Keratinocyte (primary cell): ENCODE results near the gene FBN2.

Source experiments
- CTCF ChIP-seq, 3 experiments: IDR thresholded peaks in 1 of 3; conservative IDR thresholded peaks in 1 of 3; optimal IDR thresholded peaks in 1 of 3; 2 replicates in 2 of 3; 3 replicates in 1 of 3; pipeline versions ENCODE3 to v1.5.1; 2011; ENCODE audit warnings: low read length in 3 of 3, mild to moderate bottlenecking in 3 of 3, moderate library complexity in 2 of 3, control low read depth in 1 of 3, inconsistent platforms in 1 of 3; ENCODE audit not compliant: insufficient read depth in 2 of 3; ENCODE audit errors: extremely low read depth in 1 of 3
- EZH2 ChIP-seq: IDR thresholded peaks from one replicate; pipeline ENCODE4 v1.6.1; 2012; ENCODE audit warnings: inconsistent platforms, mild to moderate bottlenecking, low read length, moderate library complexity

DNA sequence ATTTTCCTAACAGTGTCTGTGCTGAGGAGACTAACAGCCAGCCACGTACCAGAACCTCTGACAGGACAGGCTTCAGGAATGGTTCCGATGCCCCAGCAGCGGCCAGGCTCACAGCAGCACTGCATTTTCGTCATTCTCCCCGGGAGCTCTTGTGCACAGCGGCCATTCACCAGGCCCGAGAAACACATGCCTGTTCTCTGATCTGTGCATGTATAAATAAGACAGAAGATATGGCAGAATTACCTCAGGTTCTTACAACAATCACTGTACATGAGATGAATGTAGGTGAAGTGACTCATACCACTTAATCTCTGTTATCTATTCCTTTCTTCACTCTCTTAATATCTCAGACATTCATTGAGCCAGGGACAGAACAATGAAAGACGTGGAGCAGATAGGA is 143.0 kb downstream of the FBN2 start:
- no peak for TF ChIP-seq EZH2
- no peak for TF ChIP-seq CTCF (optimal IDR thresholded peaks at IDR 0.05 in 1 of 3, IDR thresholded peaks at IDR 0.05 in 1 of 3, conservative IDR thresholded peaks at IDR 0.05 in 1 of 3; ENCODE audit: extremely low read depth in 1 of 3, insufficient read depth in 2 of 3, low read length in 3 of 3)
